ENCODE data around the gene NUDT6. TPM values are rescaled to one million over a fixed set of nuclear protein-coding genes. Genes with fewer than 3 reads are reported as not detected.

The NUDT6 gene
- total RNA-seq, 2 experiments from 2014 or later = 5.4 to 6.3 TPM

DNA sequence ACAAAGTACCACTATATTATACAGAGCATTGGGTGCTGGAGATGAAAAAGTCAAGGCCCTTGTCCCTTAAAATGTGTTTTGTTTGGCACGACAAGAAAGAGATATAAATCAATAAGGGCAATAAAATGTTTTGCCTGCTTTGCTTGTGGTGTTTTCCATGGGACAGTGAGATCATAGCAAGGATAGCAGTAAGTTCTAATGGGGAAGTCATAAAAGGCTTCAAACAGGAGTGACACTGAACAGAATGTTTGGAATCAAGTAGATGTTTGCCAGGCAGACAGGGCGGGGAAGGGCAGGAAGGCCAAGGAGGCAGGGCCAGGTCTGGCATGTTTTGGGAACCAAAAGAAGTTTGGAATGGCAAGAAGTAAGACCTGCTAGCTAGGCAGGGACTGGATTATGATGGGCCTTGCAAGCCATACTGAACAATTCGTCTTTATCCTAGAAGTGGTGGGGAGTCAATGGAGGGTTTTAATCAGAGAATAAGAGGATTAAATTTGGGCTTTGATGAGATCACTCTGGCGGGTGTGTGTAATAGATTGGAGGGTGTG, 79.3 kb downstream of the NUDT6 start:
- ChIA-PET CTCF (no interaction called here), POLR2A (no interaction called here)

Other genes starting within 250 kb of the NUDT6 start
- gene BBS12, start 189.9 kb downstream of the NUDT6 start, total RNA-seq = 1 to 10 TPM; 1.5 to 1.9 TPM
- gene FGF2, start 95.8 kb downstream of the NUDT6 start, total RNA-seq = 1 to 10 TPM; 1.3 to 1.6 TPM